Panc1 (cell line): ENCODE measurements around the gene KDM2A. TPM values are rescaled to one million over a fixed set of nuclear protein-coding genes. Genes with fewer than 3 reads are reported as not detected.
"Not testable (repeated sequence)": the region's sequence is repeated elsewhere in the genome, so short reads cannot be mapped to it uniquely, and the experiment has no call there.

Source experiments
- ATAC-seq: fragments of 200-7000 bp; cut with Tn5 transposase; 2 replicates; pipeline ENCODE4 v1.9.1; 2020; ENCODE audit warnings: mild to moderate bottlenecking, moderate library complexity
- BruUV-seq: library from RNA; stranded (reverse); fragments of 400-500 nt; replicated peaks from 2 replicates; lab custom pipeline; 2021; lab: Mats Ljungman, UMichigan
- CTCF ChIA-PET: fragments of 300-600 bp; sonication (Branson Sonifier 250); formaldehyde crosslinking; loops from one replicate; lab custom pipeline; 2022; ENCODE audit warnings: antibody characterized with exemption; lab: Charles Lee
- POLR2A ChIA-PET: fragments of 300-600 bp; sonication (Branson Sonifier 250); formaldehyde crosslinking; loops from one replicate; lab custom pipeline; 2022; ENCODE audit warnings: antibody characterized with exemption; lab: Charles Lee
- DNase-seq: peaks from one replicate; pipeline ENCODE4 v3.0.0-alpha.2; 2010; ENCODE audit warnings: low read depth, low spot score
- H3K27ac ChIP-seq: 2 replicates; pipeline ENCODE4 v1.5.1; 2011; ENCODE audit warnings: mild to moderate bottlenecking, low read length, inconsistent platforms
- H3K27me3 ChIP-seq: fragments of 200-500 bp; sonication (Bioruptor generic); 2 replicates; pipeline ENCODE4 v1.6.0; 2014; ENCODE audit warnings: low read length, inconsistent platforms; ENCODE audit not compliant: control insufficient read depth, insufficient read depth
- H3K36me3 ChIP-seq: fragments of 200-500 bp; sonication (Bioruptor generic); 2 replicates; pipeline ENCODE4 v1.5.1; 2014; ENCODE audit warnings: inconsistent platforms, mild to moderate bottlenecking, low read length, moderate library complexity; ENCODE audit not compliant: control insufficient read depth, insufficient read depth
- H3K4me1 ChIP-seq: 2 replicates; pipeline ENCODE4 v1.5.1; 2011; ENCODE audit warnings: inconsistent platforms, mild to moderate bottlenecking, low read length, moderate library complexity; ENCODE audit not compliant: control insufficient read depth, insufficient read depth
- H3K4me3 ChIP-seq, 2 experiments: 2 replicates each; pipeline ENCODE4 v1.5.1; 2011 to 2012; ENCODE audit warnings: low read depth in 2 of 2, low read length in 2 of 2, mild to moderate bottlenecking in 2 of 2, inconsistent platforms in 1 of 2, moderate library complexity in 1 of 2
- H3K9me3 ChIP-seq: fragments of 200-500 bp; sonication (Bioruptor generic); 2 replicates; pipeline ENCODE4 v1.5.1; 2014; ENCODE audit warnings: low read depth, mild to moderate bottlenecking, inconsistent platforms, low read length, moderate library complexity; ENCODE audit not compliant: control insufficient read depth, insufficient read depth
- POLR2AphosphoS5 ChIP-seq: IDR thresholded peaks from 2 replicates; pipeline ENCODE4 v1.6.1; 2012; ENCODE audit warnings: mild to moderate bottlenecking, low read depth, low read length, moderate library complexity
- SIN3A ChIP-seq: IDR thresholded peaks from 2 replicates; pipeline ENCODE4 v1.6.1; 2012; ENCODE audit warnings: low read depth, mild to moderate bottlenecking, low read length, moderate library complexity, borderline replicate concordance; ENCODE audit not compliant: insufficient read depth
- TCF7L2 ChIP-seq: IDR thresholded peaks from 2 replicates; pipeline ENCODE4 v1.6.1; 2011; ENCODE audit warnings: mild to moderate bottlenecking, low read depth, low read length, inconsistent platforms
- in situ Hi-C: cut with HindIII; loops from 2 replicates; pipeline ENCODE4 v1.10.0; 2016; ENCODE audit warnings: low sequenced_read_pairs, low pct_unique_long_range_greater_than_20kb
- intact Hi-C: fragments of 100-400 bp; cut with micrococcal nuclease; formaldehyde crosslinking; loops from one replicate; pipeline ENCODE4 v1.10.0; 2022; ENCODE audit not compliant: unreplicated experiment
- total RNA-seq: library from RNA; stranded (reverse); gene quantifications from one replicate; pipeline ENCODE4 v1.2.1, GENCODE V29; 2021; ENCODE audit not compliant: unreplicated experiment
- TF ChIP-seq, protein P1 (sequence below): fragments of 450-650 bp; IDR thresholded peaks from 2 replicates; pipeline ENCODE4 v1.5.1; 2017; ENCODE audit warnings: mild to moderate bottlenecking
- TF ChIP-seq, protein P2 (sequence below), 2 experiments: IDR thresholded peaks; 2 replicates each; pipeline ENCODE4 v1.6.1; 2011 to 2012; ENCODE audit warnings: low read depth in 2 of 2, control low read depth in 1 of 2, low read length in 1 of 2, mild to moderate bottlenecking in 1 of 2, moderate library complexity in 1 of 2; ENCODE audit not compliant: insufficient read depth in 1 of 2

Gene KDM2A
- total RNA-seq, 1 experiment from 2014 or later = 112 TPM

DNA sequence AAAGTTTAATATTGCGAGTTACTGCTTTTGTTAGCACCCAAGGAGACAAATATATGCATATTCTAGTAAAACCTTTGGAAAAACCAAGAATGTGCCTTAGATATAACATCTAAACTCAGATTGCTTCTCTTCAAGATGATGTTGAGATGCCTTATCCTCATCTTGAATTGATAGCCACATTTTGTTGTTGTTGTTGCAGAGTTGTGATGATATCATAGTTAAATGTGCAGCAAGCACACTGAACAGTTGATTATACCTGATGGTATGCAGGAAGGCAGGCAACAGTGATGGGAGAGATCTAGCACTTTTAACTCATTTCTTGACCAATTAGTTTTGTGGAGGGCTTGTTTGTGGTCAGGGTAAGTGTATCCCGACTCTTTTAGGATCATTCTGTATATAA lies 48.0 kb downstream of the KDM2A start:
- no peak for ATAC-seq
- BruUV-seq = no TSS peak
- no peak overlapping the region for H3K4me3 ChIP-seq
- in situ Hi-C loops = loop anchor here (10.0 kb wide), 1 partner anchor 68 kb away; no protein-coding TSS in a partner anchor
- DNase-seq = no peak
- intact Hi-C loops = loop anchor here (5.0 kb wide), 1 partner anchor 85 kb away; no protein-coding TSS in a partner anchor
- TF ChIP-seq SIN3A = no peak
- no peak for TF ChIP-seq TCF7L2
- TF ChIP-seq, protein P1, sequence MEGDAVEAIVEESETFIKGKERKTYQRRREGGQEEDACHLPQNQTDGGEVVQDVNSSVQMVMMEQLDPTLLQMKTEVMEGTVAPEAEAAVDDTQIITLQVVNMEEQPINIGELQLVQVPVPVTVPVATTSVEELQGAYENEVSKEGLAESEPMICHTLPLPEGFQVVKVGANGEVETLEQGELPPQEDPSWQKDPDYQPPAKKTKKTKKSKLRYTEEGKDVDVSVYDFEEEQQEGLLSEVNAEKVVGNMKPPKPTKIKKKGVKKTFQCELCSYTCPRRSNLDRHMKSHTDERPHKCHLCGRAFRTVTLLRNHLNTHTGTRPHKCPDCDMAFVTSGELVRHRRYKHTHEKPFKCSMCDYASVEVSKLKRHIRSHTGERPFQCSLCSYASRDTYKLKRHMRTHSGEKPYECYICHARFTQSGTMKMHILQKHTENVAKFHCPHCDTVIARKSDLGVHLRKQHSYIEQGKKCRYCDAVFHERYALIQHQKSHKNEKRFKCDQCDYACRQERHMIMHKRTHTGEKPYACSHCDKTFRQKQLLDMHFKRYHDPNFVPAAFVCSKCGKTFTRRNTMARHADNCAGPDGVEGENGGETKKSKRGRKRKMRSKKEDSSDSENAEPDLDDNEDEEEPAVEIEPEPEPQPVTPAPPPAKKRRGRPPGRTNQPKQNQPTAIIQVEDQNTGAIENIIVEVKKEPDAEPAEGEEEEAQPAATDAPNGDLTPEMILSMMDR = no peak
- TF ChIP-seq POLR2AphosphoS5 = no peak
- TF ChIP-seq, protein P2, sequence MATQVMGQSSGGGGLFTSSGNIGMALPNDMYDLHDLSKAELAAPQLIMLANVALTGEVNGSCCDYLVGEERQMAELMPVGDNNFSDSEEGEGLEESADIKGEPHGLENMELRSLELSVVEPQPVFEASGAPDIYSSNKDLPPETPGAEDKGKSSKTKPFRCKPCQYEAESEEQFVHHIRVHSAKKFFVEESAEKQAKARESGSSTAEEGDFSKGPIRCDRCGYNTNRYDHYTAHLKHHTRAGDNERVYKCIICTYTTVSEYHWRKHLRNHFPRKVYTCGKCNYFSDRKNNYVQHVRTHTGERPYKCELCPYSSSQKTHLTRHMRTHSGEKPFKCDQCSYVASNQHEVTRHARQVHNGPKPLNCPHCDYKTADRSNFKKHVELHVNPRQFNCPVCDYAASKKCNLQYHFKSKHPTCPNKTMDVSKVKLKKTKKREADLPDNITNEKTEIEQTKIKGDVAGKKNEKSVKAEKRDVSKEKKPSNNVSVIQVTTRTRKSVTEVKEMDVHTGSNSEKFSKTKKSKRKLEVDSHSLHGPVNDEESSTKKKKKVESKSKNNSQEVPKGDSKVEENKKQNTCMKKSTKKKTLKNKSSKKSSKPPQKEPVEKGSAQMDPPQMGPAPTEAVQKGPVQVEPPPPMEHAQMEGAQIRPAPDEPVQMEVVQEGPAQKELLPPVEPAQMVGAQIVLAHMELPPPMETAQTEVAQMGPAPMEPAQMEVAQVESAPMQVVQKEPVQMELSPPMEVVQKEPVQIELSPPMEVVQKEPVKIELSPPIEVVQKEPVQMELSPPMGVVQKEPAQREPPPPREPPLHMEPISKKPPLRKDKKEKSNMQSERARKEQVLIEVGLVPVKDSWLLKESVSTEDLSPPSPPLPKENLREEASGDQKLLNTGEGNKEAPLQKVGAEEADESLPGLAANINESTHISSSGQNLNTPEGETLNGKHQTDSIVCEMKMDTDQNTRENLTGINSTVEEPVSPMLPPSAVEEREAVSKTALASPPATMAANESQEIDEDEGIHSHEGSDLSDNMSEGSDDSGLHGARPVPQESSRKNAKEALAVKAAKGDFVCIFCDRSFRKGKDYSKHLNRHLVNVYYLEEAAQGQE (IDR thresholded peaks at IDR 0.05; ENCODE audit: insufficient read depth in 1 of 2, low read depth in 2 of 2, low read length in 1 of 2) = no peak
- H3K27me3 ChIP-seq = no peaks in the 10 kb centered on the region
- no peak overlapping the region for H3K27ac ChIP-seq
- ChIA-PET CTCF (interaction anchor here (0.5 to 1.5 kb wide), 5 partner anchors 10 to 462 kb away, joined by 3 to 12 read pairs (median 3); no protein-coding TSS in a partner anchor), POLR2A (interaction anchor here (0.6 kb wide), 1 partner anchor 19 kb away, joined by 3 read pairs; no protein-coding TSS in a partner anchor)
- H3K36me3 ChIP-seq = no peaks in the 10 kb centered on the region
- peaks cover 7% of the 10 kb centered on the region; the same call in 1 of the 2 replicates for H3K4me1 ChIP-seq
- no peaks in the 10 kb centered on the region for H3K9me3 ChIP-seq

DNA sequence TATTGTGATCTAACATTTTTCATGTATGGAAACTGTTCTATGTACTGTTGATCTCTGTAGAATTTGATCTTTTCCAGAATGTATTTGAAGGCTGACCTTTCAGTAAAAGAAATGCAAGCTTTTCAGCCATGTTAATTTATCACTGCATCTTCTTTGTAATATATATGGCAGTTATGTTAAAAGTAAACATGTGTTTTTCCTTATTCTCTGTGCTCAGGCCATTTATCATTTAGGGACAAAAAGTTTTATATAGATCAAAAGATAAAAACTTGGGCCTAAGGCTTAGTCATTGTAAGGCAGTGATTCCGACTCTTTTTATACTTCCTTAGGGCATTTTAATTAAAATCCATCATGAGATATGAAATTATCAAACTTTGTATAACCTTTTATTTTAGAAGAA lies 48.7 kb downstream of the KDM2A start:
- Histone ChIP-seq H3K27ac (no peak overlapping the region), H3K9me3 (no peaks in the 10 kb centered on the region), H3K4me3 (no peak overlapping the region), H3K27me3 (no peaks in the 10 kb centered on the region), H3K36me3 (no peaks in the 10 kb centered on the region), H3K4me1 (peaks cover 7% of the 10 kb centered on the region; the same call in 1 of the 2 replicates)
- BruUV-seq = no TSS peak
- POLR2A ChIA-PET = interaction anchor here (0.6 kb wide), 1 partner anchor 42 kb away, joined by 7 read pairs; no protein-coding TSS in a partner anchor
- in situ Hi-C loops (loop anchor here (10.0 kb wide), 1 partner anchor 67 kb away; no protein-coding TSS in a partner anchor), intact Hi-C loops (loop anchor here (5.0 kb wide), 1 partner anchor 85 kb away; no protein-coding TSS in a partner anchor)
- CTCF ChIA-PET = interaction anchor here (0.6 to 1.5 kb wide), 8 partner anchors 9 to 461 kb away, joined by 3 to 10 read pairs (median 3); partner anchors contain the start of gene KDM2A
- TF ChIP-seq TCF7L2 (no peak), POLR2AphosphoS5 (no peak), SIN3A (no peak)
- TF ChIP-seq, protein P1 = no peak
- TF ChIP-seq, protein P2 (IDR thresholded peaks at IDR 0.05; ENCODE audit: insufficient read depth in 1 of 2, low read depth in 2 of 2, low read length in 1 of 2) = no peak
- ATAC-seq (no peak), DNase-seq (no peak)

DNA sequence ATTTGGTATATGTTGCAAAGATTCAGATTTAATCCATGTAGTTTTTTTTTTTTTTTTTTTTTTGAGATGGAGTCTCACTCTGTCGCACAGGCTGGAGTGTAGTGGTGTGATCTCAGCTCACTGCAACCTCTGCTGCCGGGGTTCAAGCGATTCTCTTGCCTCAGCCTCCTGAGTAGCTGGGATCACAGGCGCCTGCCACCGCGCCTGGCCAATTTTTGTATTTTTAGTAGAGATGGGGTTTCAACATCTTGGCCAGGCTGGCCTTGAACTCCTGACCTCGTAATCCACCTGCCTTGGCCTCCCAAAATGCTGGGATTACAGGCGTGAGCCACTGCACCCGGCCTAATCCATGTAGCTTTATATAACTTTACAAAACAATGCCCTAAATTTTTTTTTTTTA lies 49.8 kb downstream of the KDM2A start:
- intact Hi-C loops = loop anchor here (5.0 kb wide), 1 partner anchor 87 kb away; no protein-coding TSS in a partner anchor
- H3K27ac ChIP-seq, H3K27me3 ChIP-seq, BruUV-seq, ATAC-seq, H3K4me3 ChIP-seq, H3K36me3 ChIP-seq, H3K4me1 ChIP-seq, DNase-seq, H3K9me3 ChIP-seq: not testable (repeated sequence)
- POLR2A ChIA-PET = interaction anchor here (0.7 kb wide), 1 partner anchor 34 kb away, joined by 4 read pairs; no protein-coding TSS in a partner anchor
- in situ Hi-C loops = loop anchor here (10.0 kb wide), 1 partner anchor 66 kb away; no protein-coding TSS in a partner anchor
- CTCF ChIA-PET = interaction anchor here (0.6 kb wide), 1 partner anchor 237 kb away, joined by 5 read pairs; no protein-coding TSS in a partner anchor
